HG03045 (cell line): ENCODE measurements around the gene GADD45GIP1.

Source experiments
- ATAC-seq: cut with Tn5 transposase; IDR thresholded peaks from one replicate; pipeline ENCODE4 v1.9.1; 2021; ENCODE audit warnings: mild to moderate bottlenecking, moderate library complexity; ENCODE audit not compliant: unreplicated experiment

Gene GADD45GIP1

DNA sequence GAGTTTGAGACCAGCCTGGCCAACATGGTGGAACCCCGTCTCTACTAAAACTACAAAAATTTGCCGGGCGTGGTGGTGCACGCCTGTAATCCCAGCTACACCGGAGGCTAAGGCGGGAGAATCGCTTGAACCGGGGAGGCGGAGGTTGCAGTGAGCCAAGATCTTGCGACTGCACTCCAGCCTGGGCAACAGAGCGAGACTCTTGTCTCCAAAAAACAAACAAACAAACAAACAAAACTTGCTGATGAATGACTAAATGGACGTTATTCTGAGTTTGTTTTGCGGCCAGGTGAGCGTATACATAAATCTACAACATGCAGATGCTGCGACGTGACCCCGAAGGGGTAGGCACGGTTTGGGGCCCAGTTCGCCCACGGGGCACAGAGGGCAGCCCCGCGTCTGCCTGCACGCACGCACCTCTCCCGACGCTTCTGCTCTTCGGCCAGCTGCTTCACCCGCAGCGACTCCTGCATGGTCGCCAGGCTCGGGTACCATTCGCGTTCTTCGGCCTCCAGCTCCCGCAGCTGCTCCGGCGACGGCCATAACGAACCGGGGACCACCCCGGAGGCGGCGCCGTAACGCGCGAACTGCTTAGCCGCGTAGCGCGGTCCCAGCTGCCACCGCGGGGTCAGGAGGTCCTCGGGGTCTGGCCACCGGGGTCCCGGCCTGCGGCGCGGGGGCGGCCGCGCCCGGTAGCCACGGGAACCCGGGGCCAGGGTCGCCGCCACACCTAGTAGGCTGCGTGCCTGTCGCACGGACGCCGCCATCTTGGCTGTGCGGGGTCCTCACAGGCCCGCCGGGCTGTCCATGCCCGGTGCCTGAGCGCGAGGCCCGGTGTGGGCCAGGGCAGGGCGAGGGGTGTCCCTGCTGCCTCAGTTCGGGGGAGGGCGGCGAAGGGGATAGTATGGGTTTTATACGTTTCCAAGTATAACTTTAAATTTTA lies at the start of gene GADD45GIP1:
TSS of gene GADD45GIP1 (minus strand) at position 778 of the 943 bp plus-strand sequence. CDS start at position 767, 11 bp downstream.
- ATAC-seq: peak; percentile 71

DNA sequence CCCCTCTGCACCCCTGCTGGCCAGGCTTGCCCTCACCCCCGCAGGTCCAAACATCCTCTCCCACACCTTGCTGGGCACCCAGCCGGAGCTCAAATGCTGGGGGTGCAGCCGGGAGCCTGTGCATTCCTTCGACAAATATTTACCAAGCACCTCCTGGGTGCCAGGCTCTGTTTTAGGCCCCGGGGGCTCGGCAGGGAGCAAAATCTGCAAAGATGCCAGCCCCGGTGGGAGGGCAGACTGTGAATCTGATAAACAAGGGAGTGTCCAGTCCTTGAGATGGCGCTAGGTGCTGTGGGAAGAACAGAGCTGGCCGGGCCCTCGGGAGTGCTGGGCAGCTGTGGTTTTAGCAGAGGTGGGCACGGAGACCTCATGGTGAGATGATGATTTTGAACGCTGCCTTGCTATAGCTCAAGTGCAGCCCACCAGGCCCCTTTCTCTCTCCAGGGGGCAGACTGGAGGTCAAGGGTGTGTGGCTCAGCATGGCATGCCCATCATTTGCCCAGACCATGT lies 48.9 kb upstream of the GADD45GIP1 start:
- ATAC-seq: no peak

DNA sequence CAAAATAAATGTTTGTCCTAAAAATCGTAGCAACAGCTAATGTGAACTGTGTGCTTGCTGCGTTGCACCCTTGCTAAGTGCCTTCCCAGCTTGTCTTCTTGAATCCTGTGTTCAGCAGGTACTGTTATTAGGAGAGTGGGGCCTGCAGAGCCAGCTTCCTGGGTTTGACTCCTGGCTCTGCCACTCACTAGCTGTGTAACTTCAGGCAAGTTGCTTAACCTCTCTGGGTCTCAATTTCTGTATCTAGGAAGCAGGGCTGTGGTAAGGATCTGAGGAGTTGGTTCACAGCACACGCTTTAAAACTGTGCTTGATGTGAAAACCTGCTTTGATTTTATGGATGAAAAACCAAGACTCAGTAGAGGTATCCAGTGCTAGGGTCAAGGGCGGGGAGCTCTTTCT lies 48.2 kb upstream of the GADD45GIP1 start:
- ATAC-seq: no peak

DNA sequence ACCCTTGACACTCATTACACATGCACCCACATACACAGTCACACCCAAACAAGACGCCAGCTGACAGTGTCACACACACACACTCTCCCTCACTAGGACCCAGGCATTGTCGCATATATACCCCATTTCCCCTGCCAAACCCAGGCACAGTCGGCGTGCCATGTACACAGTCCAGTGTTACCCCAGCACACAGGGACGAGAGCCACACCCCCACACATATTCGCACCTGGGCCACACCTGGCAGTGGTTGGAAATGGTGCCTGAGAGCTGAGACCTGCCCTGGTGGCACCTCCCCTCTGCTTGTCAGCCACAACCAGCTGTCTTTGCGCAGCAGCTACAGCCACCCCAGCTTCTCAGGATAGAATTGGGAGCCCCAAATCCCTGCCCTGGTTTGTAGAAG lies 47.2 kb upstream of the GADD45GIP1 start:
- ATAC-seq: no peak

DNA sequence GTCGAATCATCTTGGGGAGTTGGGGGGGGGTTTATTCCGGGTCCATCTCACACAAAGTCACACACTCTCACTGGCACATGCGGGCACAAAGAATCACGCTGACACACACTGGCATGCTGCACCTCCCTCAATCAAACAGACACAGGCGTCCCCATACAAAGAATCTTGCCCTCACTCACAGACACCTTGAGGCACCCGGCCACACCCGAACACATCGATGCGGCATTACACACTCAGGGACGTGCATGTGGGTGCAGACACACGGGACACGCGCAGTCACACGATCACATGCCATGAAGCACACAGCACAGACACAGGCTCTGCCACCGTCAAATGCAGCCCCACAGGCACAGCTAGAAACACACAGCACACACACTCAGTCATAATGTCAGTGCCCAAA lies 46.1 kb upstream of the GADD45GIP1 start:
- no peak for ATAC-seq

DNA sequence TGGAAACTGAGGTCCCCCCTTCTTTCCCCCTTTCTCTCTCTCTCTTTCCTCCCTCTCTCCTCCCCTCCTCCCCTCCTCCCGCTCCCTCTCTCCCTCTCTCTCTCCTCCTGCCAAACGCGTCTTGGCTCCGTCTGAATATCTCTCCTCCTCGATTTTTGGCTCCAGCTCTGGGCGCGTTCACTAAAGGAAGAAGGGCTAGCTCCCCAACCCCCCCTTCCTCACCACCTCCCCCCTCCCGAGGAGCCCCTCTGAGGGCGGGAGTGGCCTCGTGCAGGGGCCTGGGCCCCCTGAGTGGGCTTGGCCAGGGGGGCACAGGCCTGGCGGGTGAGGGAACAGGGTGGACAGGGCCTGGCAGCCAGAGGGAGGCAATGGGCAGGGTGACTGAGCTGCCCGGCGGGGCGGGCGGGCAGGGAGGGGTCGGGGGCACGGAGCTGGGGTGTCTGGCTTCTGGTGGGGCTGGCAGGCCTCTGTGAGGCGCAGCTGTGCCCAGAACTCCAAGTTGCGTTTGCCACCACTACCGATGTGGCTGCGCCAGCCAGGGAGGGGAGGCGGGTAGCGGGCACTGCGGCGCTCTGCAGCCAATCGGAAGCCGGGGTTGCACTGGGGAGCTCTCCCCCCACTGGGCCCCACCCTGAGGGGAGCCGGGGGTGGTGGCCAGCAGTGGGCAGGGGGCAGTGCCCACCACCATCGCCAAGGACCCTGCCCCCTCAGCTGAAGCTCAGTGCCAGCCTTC lies 45.3 kb upstream of the GADD45GIP1 start:
- ATAC-seq: no peak

DNA sequence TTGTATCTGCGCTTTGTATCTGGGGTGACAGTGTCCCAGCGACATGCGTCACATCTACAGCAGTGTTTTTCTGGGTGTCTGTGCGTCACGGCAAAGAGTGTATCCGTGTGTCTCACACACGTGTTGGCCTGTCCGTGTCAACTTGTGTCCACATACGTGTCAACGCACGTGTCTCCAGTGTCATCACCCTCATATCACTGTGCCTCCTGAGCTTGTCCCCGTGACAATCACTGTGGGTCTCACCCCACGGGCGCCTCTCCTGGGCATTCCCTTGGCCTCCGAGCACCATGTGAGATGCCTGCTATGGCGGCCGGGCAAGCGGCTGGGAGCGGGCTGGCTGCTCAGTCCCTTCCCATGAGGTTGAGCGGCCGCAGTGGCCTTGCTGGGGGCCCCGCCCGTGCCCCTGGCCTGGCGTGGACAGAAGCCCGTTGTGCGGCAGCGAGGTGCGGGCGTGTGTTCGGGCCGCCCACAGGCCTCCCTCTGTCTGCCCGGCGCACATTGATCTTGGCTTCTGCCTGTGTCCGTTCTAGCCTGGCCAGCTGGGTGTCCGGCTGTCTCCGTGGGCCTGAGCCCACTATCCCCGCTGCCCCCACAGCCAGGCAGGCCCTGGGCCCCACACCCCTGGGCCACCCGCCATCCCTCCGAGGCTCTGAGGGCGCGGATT lies 44.6 kb upstream of the GADD45GIP1 start:
- ATAC-seq: no peak

DNA sequence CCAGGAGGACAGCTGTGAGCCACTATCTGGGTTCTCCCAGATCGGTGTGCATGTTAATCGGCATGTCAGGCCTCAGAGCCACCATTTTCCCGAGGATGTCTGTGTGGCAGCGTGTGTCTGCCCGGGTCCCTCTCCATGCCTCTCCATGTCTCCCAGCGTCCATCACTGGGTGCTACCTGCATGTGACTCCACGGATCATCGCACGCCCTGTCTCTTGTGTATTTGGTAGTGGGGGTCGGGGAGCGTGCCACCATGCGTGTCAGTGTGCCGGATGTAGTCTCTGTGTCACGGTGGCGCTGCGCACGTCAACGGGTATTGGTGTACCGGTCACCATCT lies 44.1 kb upstream of the GADD45GIP1 start:
- ATAC-seq: no peak

DNA sequence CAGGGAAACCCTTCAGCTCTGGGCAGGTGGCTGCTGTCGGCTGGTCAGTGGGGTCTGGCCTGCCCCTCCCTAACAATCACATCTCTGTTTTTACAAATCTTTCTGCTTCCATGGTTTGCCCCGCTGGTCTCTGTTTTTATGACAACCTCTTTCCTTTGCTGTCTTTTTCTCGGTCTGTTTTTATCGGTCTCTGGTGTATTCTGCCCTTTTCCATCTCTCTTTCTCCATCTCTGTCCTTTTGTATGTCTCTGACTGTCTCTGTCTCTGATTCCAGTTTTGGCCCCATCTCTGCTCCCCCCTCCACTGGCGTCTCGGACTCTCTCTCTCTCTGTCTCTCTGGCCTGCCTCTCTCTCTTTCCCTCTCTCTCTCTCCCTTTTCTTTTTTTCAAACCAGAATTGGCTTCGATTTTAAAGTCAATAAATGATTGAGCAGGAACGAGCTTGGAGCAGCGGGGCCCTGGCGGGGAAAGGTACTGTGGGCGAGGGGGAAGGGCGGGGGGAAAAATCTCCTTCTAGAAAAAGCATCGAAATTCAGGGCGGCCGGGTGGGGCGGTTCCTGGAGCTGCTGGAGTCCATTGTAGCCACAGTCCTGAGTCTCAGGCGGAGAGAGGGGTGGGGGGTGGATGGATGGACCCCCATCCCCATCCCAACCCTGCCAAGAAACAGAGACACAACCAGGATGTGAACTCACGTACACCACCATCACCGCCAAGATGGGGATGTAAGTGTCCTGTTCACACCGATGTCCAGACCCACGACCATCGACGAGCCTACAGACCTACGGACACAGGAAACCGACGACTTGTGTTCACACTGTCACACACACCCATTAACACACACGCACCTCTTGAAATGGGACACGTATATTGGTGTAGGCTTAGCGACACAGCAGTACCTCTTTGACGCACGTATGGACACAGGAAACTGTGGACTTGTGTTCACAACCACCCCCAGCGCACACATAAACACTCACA lies 41.2 kb upstream of the GADD45GIP1 start:
- no peak for ATAC-seq

DNA sequence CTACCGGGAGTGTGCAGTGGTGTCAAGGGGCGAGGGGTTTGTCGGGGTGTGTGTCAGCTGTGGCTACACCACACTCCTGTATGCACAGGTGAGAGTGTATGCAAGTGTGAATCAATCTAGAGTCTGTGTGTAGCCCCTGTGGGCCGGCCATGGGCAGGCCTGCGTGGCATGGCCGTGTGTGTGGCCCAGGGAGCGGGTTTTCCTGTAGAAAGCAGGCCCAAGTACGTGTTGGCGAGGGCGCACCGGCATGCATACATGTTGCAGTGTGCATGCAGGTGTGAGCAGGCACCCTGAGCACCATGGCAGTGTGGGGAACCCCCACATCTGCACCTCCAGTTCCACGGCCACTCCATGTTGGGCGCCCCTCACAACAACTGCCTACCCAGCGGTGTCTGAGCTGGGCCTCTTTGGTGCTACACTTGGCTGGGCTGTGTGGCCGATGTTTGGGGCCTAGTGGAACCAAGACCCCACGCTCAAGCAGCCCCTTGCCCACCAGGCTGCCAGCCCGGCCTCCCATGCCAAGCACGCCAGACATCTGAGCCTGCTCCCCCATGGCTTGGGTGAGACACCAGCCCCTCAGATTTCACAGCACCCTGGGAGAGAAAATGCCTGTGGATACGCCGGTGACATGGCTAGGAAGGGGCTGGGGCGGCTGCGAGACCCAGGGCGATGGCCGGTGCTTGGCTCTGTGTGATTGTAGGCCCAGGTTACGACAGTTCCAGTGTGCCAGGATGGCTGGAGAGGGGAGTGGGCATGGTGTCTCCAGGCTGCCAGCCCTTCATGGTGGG lies 40.4 kb upstream of the GADD45GIP1 start:
- ATAC-seq: no peak

DNA sequence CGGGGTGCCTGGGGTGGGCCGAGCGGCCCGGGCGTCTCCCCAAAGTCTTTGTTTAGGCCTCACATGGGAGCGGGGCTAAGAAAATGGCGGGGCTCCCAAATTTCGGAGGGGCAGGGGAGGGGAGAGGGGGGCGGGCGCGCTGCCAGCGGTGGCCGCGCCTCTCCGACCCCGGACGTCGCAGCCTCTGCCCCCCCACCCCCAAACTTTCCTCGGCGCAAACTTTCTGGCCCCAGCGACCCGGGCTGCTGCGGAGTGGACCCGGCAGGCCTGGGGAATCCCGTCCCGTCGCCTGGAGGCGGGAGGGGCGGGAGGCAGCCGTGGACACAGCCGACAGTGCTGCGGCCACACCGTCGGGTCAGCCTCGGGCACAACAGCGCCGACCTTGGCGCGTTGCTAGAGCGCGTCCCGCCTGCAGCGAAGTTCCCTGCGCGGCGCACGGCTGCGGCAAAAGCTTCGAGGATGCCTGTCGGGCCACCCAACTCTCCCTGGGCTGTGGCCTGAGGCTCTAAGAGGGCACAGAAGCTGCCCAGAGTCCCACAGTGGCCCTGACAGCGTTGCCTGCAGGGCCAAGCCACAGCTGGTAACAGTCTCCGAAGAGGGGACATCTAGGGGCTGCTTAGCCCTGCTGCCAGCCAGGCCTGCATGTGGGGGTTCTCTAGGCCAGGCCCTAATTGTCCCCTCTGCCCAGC lies 39.5 kb upstream of the GADD45GIP1 start:
- no peak for ATAC-seq

DNA sequence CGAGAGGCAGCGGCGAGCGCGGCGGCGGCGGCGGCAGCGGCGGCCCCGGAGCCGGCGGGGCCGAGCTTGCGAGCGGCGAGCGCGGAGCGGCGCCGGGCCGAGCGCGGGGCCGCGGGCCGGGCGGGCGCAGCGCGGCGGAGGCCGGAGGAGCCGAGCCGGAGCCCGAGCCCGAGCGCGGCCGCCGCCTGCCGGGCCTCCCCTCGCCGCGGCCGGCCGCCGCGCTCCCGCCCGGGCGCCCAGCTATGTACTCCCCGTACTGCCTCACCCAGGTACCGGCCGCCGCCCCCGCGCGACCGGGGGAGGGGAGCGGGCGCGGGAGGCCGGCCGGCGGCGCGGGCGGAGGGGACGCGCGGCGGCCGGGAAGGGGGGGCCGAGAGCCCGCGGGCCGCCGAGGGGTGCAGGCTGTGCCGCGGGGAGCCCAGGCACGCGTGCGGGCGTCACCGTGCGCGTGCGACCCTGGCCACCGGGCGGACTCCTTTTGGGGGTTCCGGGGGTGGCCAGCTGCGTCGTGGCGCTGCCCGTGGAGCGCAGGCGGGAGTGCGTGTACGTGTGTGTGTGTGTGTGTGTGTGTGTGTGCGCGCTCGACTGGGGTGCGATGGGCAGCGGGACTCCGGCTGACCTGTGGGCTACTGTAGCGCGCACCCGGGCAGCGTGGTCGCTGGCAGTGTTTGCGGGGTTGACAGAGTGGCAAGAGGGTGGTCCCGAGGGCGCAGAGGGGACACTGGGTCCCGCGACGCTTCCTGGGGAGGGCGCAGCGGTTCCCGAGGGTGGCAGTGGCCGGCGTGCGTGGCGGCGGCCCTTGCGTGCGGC lies 38.8 kb upstream of the GADD45GIP1 start:
- no peak for ATAC-seq

DNA sequence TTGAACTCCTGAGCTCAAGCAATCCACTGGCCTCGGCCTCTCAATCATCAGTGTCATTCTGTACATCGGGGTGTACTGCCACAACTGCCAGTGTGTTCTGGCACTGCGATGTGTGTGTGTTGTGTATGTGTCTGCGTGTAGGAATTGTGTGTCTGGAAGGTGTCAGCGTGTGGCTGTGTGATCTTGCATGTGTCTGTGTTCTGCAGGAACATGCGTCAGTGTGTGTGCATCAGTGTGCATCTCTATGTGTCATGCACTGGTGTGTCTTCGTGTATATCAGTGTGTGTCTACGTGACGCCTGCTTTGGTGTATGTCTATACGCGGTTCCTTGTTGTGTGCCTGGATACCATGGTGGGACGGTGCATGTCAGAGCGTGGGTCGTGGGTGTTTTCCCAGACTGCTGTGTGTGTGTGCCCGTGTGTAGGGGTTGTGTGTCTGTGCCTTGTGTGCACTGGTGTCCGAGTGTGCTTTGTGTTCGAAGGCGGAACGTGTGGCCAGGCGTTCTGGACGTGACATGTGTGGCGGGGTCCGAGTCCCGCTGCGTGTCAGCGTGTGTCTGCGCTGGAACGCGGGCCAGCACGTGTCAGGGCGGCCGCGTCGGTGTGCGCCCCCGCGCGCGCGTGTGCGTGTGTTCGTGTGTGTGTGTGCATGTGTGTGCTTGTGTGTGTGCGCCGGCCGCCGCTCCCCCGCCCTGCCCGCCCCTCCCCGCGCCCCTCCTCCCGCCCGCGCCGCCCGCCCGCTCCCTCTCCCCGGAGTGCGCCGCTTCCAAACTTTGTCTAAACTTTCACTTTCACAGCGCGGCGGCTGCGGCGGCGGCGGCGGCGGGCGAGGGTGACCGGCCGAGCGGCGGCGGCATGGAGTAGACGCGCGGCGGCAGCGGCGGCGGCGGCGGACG lies 37.9 kb upstream of the GADD45GIP1 start, which contains the start of gene NFIX:
TSS of gene NFIX (plus strand) at position 775 of the 895 bp plus-strand sequence. CDS start 363 bp downstream, outside the sequence.
- ATAC-seq: no peak

DNA sequence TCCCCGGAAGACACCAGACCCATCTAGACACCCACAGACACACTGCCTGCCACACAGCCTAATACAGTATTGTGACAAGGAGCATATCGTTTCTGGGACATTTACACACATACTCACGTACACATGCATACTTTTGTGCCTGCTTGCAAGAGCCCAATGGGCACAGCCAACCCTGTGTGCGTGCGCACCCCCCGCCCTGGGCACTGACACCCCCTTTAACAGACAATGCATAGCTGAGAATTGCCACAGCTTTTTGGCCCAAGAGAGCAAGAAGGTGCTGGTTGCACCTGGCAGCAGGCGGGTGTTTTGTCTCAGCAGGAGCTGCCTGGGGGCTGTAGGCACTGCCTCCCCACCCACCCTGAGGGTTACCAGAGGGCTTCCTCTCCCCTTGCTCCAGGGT lies 36.5 kb upstream of the GADD45GIP1 start:
- ATAC-seq: no peak

DNA sequence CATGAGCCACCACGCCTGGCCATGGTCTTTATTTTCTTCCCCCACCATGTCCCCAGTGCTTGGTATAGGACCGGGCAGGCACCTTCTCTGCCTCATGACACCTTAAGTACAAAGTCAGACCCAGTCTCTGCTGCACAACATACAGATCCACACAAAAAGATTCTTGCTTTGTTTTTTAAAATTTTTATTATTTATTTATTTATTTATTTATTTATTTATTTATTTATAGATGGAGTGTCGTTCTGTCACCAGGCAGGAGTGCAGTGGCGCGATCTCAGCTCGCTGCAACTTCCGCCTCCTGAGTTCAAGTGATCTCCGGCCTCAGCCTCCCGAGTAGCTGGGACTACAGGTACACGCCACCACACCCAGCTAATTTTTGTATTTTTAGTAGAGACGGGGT lies 35.7 kb upstream of the GADD45GIP1 start:
- no peak for ATAC-seq

DNA sequence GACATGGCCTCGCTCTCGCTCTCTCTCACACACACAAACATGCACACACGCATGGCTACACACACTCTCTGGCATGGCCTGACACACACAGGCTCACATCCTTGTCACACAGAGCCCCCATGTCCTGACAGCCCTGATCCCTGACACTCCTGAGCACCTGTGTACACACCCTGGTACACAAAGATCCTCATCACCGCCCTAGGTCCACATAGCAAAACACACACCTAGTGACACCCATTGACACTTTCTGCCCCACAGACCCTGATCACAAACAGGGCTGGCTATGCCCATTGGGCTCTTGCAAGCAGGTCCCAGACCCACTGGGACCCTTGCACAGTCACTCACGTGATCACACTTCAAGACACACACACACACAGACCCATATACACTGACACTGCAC lies 34.3 kb upstream of the GADD45GIP1 start:
- ATAC-seq: no peak

DNA sequence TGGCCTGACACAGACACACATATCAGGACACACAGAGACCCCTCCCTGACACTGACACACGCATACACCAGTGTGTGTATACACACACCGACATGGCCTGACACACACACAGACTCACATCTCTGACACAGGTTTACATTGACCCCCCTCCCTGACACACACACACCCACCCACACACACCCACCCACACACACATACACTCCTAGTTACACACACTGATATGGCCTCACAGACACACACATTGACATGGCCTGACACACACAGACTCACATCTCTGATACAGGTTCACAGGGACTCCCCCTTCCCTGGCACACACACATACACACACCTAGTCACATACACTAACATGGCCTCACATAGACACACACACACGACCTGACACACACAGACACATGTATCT lies 33.8 kb upstream of the GADD45GIP1 start:
- no peak for ATAC-seq
